NCI-H345 (cell line): ENCODE results near the gene RABIF.
"Not testable (repeated sequence)": the region's sequence is repeated elsewhere in the genome, so short reads cannot be mapped to it uniquely, and the experiment has no call there.

Experiments used
- DNase-seq: peaks from one replicate; lab custom pipeline; 2025; lab: John Stamatoyannopoulos, UW

RABIF gene

DNA sequence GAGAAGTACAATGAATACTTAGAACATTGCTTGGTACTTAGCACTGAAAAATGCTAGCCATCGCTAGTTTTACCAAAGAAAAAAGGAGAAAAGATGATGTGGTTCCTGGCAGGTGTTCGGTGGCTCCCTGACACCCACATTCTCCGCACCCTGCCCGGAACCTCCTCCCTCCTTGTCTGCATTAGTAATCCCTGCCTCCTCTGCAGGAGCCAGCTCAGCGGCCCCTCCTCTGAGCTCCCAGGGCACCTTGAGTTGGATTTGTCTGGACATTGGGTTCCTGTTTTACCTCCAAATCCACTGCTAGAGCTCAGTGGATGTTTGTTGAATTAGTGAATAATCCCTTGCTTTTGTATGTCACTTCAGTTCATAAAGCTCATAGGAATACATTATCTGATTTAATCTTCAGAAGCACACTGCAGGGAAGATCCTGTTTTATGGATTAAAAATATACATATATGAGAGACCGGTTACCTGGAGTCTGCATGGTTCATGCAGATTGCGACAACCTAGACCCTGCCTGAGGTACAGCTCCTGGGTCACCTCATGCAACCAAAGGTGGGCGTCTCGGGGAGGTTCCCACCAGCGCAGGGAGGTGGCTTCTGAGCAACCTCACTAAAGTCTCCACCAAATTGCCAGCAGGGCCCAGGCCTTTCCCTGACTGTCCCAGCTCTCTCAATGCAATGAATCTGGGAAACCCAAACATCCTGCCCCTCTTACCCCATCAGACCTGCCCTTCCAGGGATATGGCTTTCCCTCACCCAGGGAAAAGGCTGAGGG, 54.0 kb downstream of the RABIF start:
- DNase-seq: no peak

DNA sequence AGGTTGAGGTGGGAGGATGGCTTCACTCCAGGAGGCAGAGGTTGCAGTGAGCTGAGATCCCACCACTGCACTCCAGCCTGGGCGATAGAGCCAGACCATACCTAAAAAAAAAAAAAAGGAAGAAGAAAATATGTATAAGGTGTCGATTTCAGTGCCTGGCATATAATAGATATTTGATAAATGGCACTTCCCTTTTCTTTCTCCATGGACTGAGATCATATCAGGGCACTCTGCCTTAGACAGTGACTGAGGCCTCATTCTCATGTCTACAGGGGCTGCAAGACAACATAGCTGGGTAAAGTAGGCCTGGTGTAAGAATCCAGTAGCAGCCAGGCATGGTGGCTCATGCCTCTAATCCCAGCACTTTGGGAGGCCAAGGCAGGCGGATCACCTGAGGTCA, 57.0 kb downstream of the RABIF start:
- DNase-seq: no peak

DNA sequence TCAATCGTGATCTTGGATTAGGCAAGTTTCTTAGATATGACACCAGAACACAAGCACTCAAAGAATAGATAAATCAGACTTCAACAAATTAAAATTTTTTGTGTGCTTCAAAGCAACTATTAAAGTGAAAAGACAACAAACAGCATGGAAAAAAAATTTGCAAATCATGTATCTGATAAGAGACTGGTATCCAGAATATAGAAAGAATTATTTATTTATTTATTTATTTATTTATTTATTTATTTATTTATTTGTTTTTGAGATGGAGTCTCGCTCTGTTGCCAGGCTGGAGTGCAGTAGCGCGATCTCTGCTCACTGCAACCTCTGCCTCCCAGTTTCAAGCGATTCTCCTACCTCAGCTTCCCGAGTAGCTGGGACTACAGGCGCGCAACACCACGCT, 59.7 kb downstream of the RABIF start:
- not testable (repeated sequence) for DNase-seq
